K562 (cell line): Measurements from ENCODE around the gene COL1A1. TPM values are rescaled to one million over a fixed set of nuclear protein-coding genes. Genes with fewer than 3 reads are reported as not detected.

ENCODE experiments used
- GABPB1 ChIP-seq: sonication (generic); formaldehyde crosslinking; IDR thresholded peaks from 2 replicates; pipeline ENCODE4 v1.8.0; 2022; ENCODE audit warnings: mild to moderate bottlenecking, missing genetic modification reagents
- RB1 ChIP-seq: fragments of 450-650 bp; IDR thresholded peaks from 2 replicates; pipeline ENCODE4 v1.6.1; 2017; ENCODE audit warnings: low read depth, mild to moderate bottlenecking
- SMARCA4 ChIP-seq: fragments of 450-650 bp; IDR thresholded peaks from 2 replicates; pipeline ENCODE4 v1.6.1; 2016
- ZBTB1 ChIP-seq: sonication (generic); formaldehyde crosslinking; IDR thresholded peaks from 2 replicates; pipeline ENCODE4 v1.8.1; 2023; ENCODE audit warnings: missing genetic modification reagents, low read depth, mild to moderate bottlenecking, borderline replicate concordance
- polyA plus RNA-seq, 8 experiments: library from polyadenylated mRNA; depleted of rRNA in 4 of 8; stranded (reverse) in 5 of 8; unstranded in 3 of 8; fragments of >200 nt; fragmentation: Nextera tagmentation in 2 of 8; fragmentation: Illumina TruSeq in 1 of 8; extraction: Ambion mirVana in 2 of 8; extraction: Trizol in 1 of 8; gene quantifications; 2 replicates each; pipeline versions ENCODE4 v1.2.1 to v1.2.3, GENCODE V29; 2011 to 2014; ENCODE audit warnings: inconsistent platforms in 1 of 8, missing spikeins in 1 of 8
- total RNA-seq, 7 experiments: library from RNA; depleted of rRNA in 6 of 7; stranded (reverse); fragments of >200 nt in 6 of 7; fragmentation: Illumina TruSeq in 2 of 7; extraction: Trizol in 2 of 7; gene quantifications; 2 replicates each; pipeline versions ENCODE4 v1.2.1 to v1.2.3, GENCODE V29; 2011 to 2021; ENCODE audit warnings: low replicate concordance in 1 of 7
- TF ChIP-seq, protein P1 (sequence below), 2 experiments: fragments of 450-650 bp; IDR thresholded peaks; 2 replicates each; pipeline ENCODE4 v1.6.1; 2016
- TF ChIP-seq, protein P2 (sequence below): sonication (generic); formaldehyde crosslinking; IDR thresholded peaks from 2 replicates; pipeline ENCODE4 v1.8.0; 2022; ENCODE audit warnings: missing genetic modification reagents, mild to moderate bottlenecking, moderate library complexity, borderline replicate concordance

The COL1A1 gene
- total and polyA plus RNA-seq, 9 of the 15 experiments (the other 6 are each of a cell fraction or from before 2014, with no cell fraction given): 0.04 to 3.4 (median 0.18) TPM

DNA sequence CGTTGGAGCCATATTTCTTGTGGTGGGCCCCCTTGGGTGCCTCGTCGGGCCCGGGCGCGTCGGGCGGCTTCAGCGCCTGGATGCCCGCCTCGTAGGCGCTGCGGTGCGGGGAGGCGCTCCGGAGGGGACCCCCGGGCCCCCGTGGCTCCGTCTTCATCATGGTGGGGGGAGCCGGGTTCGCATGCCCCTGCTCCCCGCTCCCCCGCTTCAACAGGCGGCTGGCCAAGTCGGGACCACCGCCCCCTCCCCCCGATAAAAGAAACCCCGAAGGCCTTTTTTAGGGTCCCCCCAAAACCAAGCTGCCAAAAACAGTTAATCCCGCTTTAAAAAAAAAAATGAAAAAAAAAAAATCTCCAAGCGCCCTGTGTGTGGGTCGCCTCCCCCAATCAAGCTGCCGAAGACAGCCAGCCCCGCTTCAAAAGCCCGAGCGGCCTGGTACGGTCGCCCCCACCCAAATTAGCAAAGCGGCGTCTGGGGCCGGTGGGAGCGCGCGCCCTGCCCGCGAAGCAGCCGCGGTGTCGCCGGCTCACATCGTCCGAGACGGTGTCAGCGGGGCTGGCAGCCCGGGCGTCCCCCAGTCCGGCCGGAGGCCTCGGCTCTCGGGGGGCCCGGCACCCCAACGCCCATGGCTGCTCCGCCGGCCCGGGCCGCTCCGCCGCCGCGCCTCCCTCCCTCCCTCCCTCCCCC, 50.9 kb downstream of the COL1A1 start, which contains the start of gene PPP1R9B (continued):
- TF ChIP-seq, protein P1, sequence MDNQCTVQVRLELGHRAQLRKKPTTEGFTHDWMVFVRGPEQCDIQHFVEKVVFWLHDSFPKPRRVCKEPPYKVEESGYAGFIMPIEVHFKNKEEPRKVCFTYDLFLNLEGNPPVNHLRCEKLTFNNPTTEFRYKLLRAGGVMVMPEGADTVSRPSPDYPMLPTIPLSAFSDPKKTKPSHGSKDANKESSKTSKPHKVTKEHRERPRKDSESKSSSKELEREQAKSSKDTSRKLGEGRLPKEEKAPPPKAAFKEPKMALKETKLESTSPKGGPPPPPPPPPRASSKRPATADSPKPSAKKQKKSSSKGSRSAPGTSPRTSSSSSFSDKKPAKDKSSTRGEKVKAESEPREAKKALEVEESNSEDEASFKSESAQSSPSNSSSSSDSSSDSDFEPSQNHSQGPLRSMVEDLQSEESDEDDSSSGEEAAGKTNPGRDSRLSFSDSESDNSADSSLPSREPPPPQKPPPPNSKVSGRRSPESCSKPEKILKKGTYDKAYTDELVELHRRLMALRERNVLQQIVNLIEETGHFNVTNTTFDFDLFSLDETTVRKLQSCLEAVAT (IDR thresholded peaks at IDR 0.05): peak in 1 of 2 experiments; percentile 10; a peak in 1 of 4 replicates
- TF ChIP-seq ZBTB1 (CRISPR knock-in tag) (0 out of 2 replicates have a peak, but pooled peaks have one; percentile 45), GABPB1 (CRISPR knock-in tag) (0 out of 2 replicates have a peak, but pooled peaks have one; percentile 14), RB1 (peak; percentile 15; the same call in 1 of the 2 replicates), SMARCA4 (no peak)
- TF ChIP-seq, protein P2, sequence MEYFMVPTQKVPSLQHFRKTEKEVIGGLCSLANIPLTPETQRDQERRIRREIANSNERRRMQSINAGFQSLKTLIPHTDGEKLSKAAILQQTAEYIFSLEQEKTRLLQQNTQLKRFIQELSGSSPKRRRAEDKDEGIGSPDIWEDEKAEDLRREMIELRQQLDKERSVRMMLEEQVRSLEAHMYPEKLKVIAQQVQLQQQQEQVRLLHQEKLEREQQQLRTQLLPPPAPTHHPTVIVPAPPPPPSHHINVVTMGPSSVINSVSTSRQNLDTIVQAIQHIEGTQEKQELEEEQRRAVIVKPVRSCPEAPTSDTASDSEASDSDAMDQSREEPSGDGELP (CRISPR knock-in tag): 0 out of 2 replicates have a peak, but pooled peaks have one; percentile 3
- TF ChIP-seq, all 486 proteins: peak for 14
